Stomach (tissue), 4 donors: Measurements from ENCODE around the gene CLEC3A.

Experiments used
- CTCF ChIP-seq, 7 experiments: fragments of 450-650 bp in 4 of 7; fragments of 200-600 bp in 3 of 7; sonication (generic) in 3 of 7; IDR thresholded peaks; one replicate each; pipeline ENCODE4 v1.5.1; 2016 to 2019; ENCODE audit warnings: antibody characterized with exemption in 7 of 7, control low read depth in 2 of 7, mild to moderate bottlenecking in 1 of 7
- EP300 ChIP-seq: sonication (generic); formaldehyde crosslinking; IDR thresholded peaks from one replicate; pipeline ENCODE4 v1.6.1; 2017; ENCODE audit warnings: antibody characterized with exemption
- POLR2A ChIP-seq, 4 donors: fragments of 450-650 bp; IDR thresholded peaks; one replicate each; pipeline ENCODE4 v1.6.1; 2016; ENCODE audit warnings: antibody characterized with exemption in 4 of 4, control low read depth in 2 of 4, mild to moderate bottlenecking in 1 of 4, moderate library complexity in 1 of 4
- POLR2AphosphoS5 ChIP-seq, 3 donors: sonication (generic); formaldehyde crosslinking; IDR thresholded peaks; one replicate each; pipeline ENCODE4 v1.6.1; 2016; ENCODE audit warnings: antibody characterized with exemption in 3 of 3

DNA sequence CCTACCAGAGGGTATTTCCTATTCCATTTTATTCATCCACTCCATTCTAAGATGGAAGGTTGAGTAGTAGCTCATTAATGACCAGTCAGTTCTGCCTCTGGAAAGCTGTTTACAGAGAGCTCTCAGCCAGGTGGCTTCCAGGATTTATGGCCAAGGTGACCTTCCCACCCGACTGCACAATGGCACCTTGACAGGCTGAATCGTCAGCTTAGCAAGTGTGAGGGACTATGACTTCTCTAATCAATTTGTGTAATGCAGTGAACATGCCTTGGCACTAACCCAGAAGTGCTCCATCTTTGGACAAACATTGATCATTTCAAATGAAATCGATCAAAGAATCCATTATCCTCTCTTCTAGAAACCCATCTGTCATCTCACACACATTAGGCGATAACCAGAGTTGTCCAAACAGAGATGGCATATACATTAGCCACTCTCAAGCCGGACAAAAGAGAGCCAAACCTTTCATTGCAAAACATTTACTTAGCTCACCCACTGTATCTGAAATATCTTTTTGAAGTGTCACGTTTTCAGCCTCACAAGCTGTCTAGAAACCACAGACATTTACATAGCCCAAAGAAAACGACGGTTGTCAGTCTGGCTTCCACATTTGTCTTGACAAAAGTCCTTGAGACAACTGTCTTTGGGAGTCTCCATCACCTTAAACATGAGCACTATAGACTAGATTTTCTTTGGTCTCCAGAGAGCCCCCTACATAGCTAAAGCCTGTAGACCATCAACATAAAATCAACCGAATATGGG lies 35.6 kb downstream of the CLEC3A start:
- TF ChIP-seq CTCF (IDR thresholded peaks at IDR 0.05) = no peak
- TF ChIP-seq EP300 = no peak
- TF ChIP-seq POLR2AphosphoS5 (IDR thresholded peaks at IDR 0.05) = no peak
- no peak for TF ChIP-seq POLR2A (IDR thresholded peaks at IDR 0.05)
